AG04450 (cell line): Measurements from ENCODE around the gene GPR155. TPM values are rescaled to one million over a fixed set of nuclear protein-coding genes. Genes with fewer than 3 reads are reported as not detected.

Experiments
- CTCF ChIA-PET: fragments of 300-600, 350-600 bp; formaldehyde crosslinking; extraction: SDS; loops from one replicate; lab custom pipeline; 2022; ENCODE audit warnings: antibody characterized with exemption, inconsistent platforms; lab: Charles Lee
- POLR2A ChIA-PET: fragments of 350-600 bp; formaldehyde crosslinking; extraction: SDS; loops from one replicate; lab custom pipeline; 2021; ENCODE audit warnings: antibody characterized with exemption, inconsistent platforms; lab: Yijun Ruan, JAX
- DNase-seq: peaks from one replicate; pipeline ENCODE4 v3.0.0-alpha.2; 2011; ENCODE audit warnings: low read depth, low spot score
- H3K27ac ChIP-seq: one replicate; pipeline ENCODE4 v1.5.1; 2012; ENCODE audit warnings: low read depth, low read length, control low read depth
- H3K27me3 ChIP-seq: one replicate; pipeline ENCODE4 v1.6.0; 2012; ENCODE audit warnings: low read length; ENCODE audit not compliant: control insufficient read depth, insufficient read depth
- H3K4me3 ChIP-seq: 2 replicates; pipeline ENCODE4 v1.5.1; 2011; ENCODE audit warnings: mild to moderate bottlenecking, low read depth, low read length, control low read depth
- H3K9me3 ChIP-seq: 2 replicates; pipeline ENCODE4 v1.5.1; 2012; ENCODE audit warnings: low read length; ENCODE audit not compliant: control insufficient read depth, insufficient read depth
- CTCF ChIP-seq: IDR thresholded peaks from 2 replicates; pipeline ENCODE4 v1.5.1; 2011; ENCODE audit warnings: low read depth, low read length, control low read depth, inconsistent platforms
- polyA plus RNA-seq: library from polyadenylated mRNA; depleted of rRNA; stranded (reverse); fragments of >200 nt; gene quantifications from 2 replicates; pipeline ENCODE4 v1.2.3, GENCODE V29; 2011

Gene GPR155
- polyA plus RNA-seq, 1 experiment, result 5.4 TPM

GRCh38 chr2:174516501-174517378 lies 29.9 kb upstream of the GPR155 start:
- peaks cover 12% of the 10 kb centered on the region for H3K27me3 ChIP-seq
- H3K4me3 ChIP-seq, result no peak overlapping the region
- TF ChIP-seq CTCF, result no peak
- no peak for DNase-seq
- ChIA-PET CTCF (no interaction called here), POLR2A (no interaction called here)
- H3K9me3 ChIP-seq, result peaks cover 2% of the 10 kb centered on the region; the same call in 1 of the 2 replicates
- no peak overlapping the region for H3K27ac ChIP-seq

GRCh38 chr2:174512345-174512744 lies 25.5 kb upstream of the GPR155 start:
- no peak overlapping the region for H3K4me3 ChIP-seq
- no peak for DNase-seq
- no peak overlapping the region for H3K27ac ChIP-seq
- ChIA-PET CTCF (interaction anchor here (0.6 to 1.2 kb wide), 2 partner anchors 10 to 49 kb away, joined by 3 read pairs; no protein-coding TSS in a partner anchor), POLR2A (interaction anchor here (0.7 kb wide), 1 partner anchor 107 kb away, joined by 3 read pairs; no protein-coding TSS in a partner anchor)
- TF ChIP-seq CTCF, result no peak
- H3K9me3 ChIP-seq, result peaks cover 18% of the 10 kb centered on the region; the same call in 1 of the 2 replicates
- peaks cover 3% of the 10 kb centered on the region for H3K27me3 ChIP-seq

GRCh38 chr2:174511580-174512260 lies 24.9 kb upstream of the GPR155 start:
- peaks cover 3% of the 10 kb centered on the region for H3K27me3 ChIP-seq
- ChIA-PET CTCF (interaction anchor here (0.6 to 1.2 kb wide), 2 partner anchors 11 to 49 kb away, joined by 3 read pairs; no protein-coding TSS in a partner anchor), POLR2A (interaction anchor here (0.7 kb wide), 1 partner anchor 108 kb away, joined by 3 read pairs; no protein-coding TSS in a partner anchor)
- no peak for DNase-seq
- no peak overlapping the region for H3K4me3 ChIP-seq
- peaks cover 18% of the 10 kb centered on the region; the same call in 1 of the 2 replicates for H3K9me3 ChIP-seq
- H3K27ac ChIP-seq, result no peak overlapping the region
- TF ChIP-seq CTCF, result no peak

GRCh38 chr2:174510583-174511189 lies 23.9 kb upstream of the GPR155 start:
- peaks cover 18% of the 10 kb centered on the region; the same call in 1 of the 2 replicates for H3K9me3 ChIP-seq
- H3K27me3 ChIP-seq, result no peaks in the 10 kb centered on the region
- TF ChIP-seq CTCF, result no peak
- H3K27ac ChIP-seq, result no peak overlapping the region
- no peak for DNase-seq
- H3K4me3 ChIP-seq, result no peak overlapping the region
- ChIA-PET CTCF (no interaction called here), POLR2A (no interaction called here)
